Measurements from ENCODE around the gene TTLL11.

DNA sequence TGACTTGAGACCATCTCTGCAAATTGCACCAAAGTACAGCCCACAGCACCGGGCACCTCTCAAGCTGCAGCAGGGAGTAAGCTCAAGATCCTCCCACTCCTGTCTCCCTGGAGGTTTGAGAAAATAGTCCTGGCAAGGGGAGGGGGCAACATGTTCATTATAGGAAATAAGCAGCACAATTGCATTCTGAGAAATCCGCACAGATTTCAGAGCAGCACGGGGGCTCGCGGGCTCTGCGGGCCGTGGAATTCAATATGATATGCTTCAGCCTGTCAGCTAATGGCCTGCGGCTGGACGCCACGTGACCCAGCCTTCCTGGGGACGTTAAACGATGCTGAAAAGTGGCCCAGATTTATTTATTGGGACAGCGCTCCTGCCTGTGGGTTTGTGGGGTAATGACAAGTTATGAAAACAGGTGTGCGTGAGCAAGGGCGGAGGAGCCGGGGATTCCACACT, 285.3 kb downstream of the TTLL11 start:
- TF ChIP-seq, protein P1, sequence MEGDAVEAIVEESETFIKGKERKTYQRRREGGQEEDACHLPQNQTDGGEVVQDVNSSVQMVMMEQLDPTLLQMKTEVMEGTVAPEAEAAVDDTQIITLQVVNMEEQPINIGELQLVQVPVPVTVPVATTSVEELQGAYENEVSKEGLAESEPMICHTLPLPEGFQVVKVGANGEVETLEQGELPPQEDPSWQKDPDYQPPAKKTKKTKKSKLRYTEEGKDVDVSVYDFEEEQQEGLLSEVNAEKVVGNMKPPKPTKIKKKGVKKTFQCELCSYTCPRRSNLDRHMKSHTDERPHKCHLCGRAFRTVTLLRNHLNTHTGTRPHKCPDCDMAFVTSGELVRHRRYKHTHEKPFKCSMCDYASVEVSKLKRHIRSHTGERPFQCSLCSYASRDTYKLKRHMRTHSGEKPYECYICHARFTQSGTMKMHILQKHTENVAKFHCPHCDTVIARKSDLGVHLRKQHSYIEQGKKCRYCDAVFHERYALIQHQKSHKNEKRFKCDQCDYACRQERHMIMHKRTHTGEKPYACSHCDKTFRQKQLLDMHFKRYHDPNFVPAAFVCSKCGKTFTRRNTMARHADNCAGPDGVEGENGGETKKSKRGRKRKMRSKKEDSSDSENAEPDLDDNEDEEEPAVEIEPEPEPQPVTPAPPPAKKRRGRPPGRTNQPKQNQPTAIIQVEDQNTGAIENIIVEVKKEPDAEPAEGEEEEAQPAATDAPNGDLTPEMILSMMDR (IDR thresholded peaks at IDR 0.05): peak in 2 of 5 experiments; percentile 16 to 42
- TF ChIP-seq EP300 (IDR thresholded peaks at IDR 0.05): no peak
- TF ChIP-seq POLR2A (IDR thresholded peaks at IDR 0.05): no peak

Measured in tibial nerve (tissue), 4 donors.